Colonic mucosa (tissue), 4 donors: ENCODE data around the gene COPS8. TPM values are rescaled to one million over a fixed set of nuclear protein-coding genes. Genes with fewer than 3 reads are reported as not detected.

ENCODE experiments used
- DNase-seq: peaks from one replicate; pipeline ENCODE4 v3.0.0-alpha.2; 2020
- H3K27ac ChIP-seq: fragments of 200-600 bp; one replicate; pipeline ENCODE4 v1.8.0; 2021
- H3K27me3 ChIP-seq: fragments of 200-600 bp; one replicate; pipeline ENCODE4 v1.8.0; 2021
- H3K36me3 ChIP-seq: fragments of 200-600 bp; one replicate; pipeline ENCODE4 v1.8.0; 2021
- H3K4me1 ChIP-seq: fragments of 200-600 bp; one replicate; pipeline ENCODE4 v1.8.0; 2021; ENCODE audit warnings: mild to moderate bottlenecking
- H3K4me3 ChIP-seq: fragments of 200-600 bp; one replicate; pipeline ENCODE4 v1.8.0; 2021
- H3K9ac ChIP-seq, 2 donors: one replicate each; pipeline ENCODE4 v1.7.0; 2013; ENCODE audit warnings: control low read depth in 2 of 2, low read depth in 2 of 2, low read length in 2 of 2
- H3K9me3 ChIP-seq: fragments of 200-600 bp; one replicate; pipeline ENCODE4 v1.8.0; 2021
- intact Hi-C: fragments of 100-400 bp; cut with DNase I; formaldehyde crosslinking; loops from one replicate; pipeline ENCODE4 v1.14.1; 2022
- total RNA-seq, 2 donors: library from RNA; stranded (reverse); fragmentation: NEBNext Ultra II Directional in 1 of 2; extraction: Animal tissue kit (Norgen Biotek cat#: 25700) in 1 of 2; gene quantifications; one replicate each; pipeline ENCODE4 v1.2.1, GENCODE V29; 2021
- TF ChIP-seq, protein P1 (sequence below): fragments of 200-600 bp; IDR thresholded peaks from one replicate; pipeline ENCODE4 v1.8.0; 2022; ENCODE audit warnings: antibody characterized with exemption, mild to moderate bottlenecking
- donor health status: healthy.
- donor health status: DM: no; HTN: no; CAD: no.
- donor health status: DM: no; HTN: no; CAD: no.

COPS8 gene
- total RNA-seq, 2 donors from 2014 or later: 28.2 to 28.4 TPM

DNA sequence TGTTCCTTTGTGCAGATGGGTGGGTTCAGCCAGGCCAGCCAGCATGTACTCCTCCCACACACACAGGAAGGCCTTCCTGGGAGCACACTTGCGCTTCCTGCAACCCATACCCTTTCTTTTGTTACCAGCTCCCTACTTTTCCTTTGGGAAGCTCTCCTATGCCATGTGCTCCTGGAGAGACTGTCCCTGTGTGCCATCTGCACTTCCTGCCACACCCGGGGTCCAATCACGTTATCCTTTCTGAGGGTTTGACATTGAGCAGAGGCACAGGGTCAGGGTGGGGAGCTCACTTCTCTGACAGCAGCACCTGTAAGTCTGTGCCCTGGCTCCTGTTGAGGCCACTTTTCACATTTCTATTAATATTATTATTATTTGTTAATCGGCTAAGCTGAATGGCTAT is 62.9 kb downstream of the COPS8 start:
- intact Hi-C loops: no loop called here
- no peaks in the 10 kb centered on the region for H3K27me3 ChIP-seq
- no peak for DNase-seq
- no peak overlapping the region for H3K9ac ChIP-seq
- no peaks in the 10 kb centered on the region for H3K4me1 ChIP-seq
- H3K27ac ChIP-seq: no peak overlapping the region
- H3K9me3 ChIP-seq: no peaks in the 10 kb centered on the region
- TF ChIP-seq, protein P1, sequence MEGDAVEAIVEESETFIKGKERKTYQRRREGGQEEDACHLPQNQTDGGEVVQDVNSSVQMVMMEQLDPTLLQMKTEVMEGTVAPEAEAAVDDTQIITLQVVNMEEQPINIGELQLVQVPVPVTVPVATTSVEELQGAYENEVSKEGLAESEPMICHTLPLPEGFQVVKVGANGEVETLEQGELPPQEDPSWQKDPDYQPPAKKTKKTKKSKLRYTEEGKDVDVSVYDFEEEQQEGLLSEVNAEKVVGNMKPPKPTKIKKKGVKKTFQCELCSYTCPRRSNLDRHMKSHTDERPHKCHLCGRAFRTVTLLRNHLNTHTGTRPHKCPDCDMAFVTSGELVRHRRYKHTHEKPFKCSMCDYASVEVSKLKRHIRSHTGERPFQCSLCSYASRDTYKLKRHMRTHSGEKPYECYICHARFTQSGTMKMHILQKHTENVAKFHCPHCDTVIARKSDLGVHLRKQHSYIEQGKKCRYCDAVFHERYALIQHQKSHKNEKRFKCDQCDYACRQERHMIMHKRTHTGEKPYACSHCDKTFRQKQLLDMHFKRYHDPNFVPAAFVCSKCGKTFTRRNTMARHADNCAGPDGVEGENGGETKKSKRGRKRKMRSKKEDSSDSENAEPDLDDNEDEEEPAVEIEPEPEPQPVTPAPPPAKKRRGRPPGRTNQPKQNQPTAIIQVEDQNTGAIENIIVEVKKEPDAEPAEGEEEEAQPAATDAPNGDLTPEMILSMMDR: no peak
- no peak overlapping the region for H3K4me3 ChIP-seq
- H3K36me3 ChIP-seq: no peaks in the 10 kb centered on the region

DNA sequence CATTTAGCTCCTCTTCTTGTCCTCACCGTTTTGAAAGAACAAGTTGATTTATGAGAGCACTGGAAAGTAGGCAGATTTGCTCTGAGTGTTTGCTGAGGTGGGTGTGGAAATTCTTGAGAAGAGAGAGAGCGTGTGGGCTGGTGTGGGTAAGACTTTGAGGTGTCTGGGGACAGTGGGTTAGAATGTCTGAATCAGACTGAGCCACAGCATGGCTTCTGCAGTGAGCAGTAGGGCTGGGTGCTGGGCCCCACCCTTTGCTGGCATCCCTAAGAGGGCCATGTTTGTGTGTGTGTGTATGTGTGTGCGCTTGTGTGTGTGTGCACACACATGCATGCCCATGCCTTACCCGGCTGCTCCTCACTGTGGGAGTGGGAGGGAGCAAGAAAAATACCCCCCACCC is 63.7 kb downstream of the COPS8 start:
- no peaks in the 10 kb centered on the region for H3K4me1 ChIP-seq
- H3K27me3 ChIP-seq: no peaks in the 10 kb centered on the region
- H3K36me3 ChIP-seq: no peaks in the 10 kb centered on the region
- H3K4me3 ChIP-seq: no peak overlapping the region
- DNase-seq: no peak
- intact Hi-C loops: no loop called here
- no peak overlapping the region for H3K27ac ChIP-seq
- TF ChIP-seq, protein P1: no peak
- no peak overlapping the region for H3K9ac ChIP-seq
- no peaks in the 10 kb centered on the region for H3K9me3 ChIP-seq
